Gastroesophageal sphincter (tissue), 3 donors: ENCODE results near the gene TTC6.

ENCODE experiments used
- CTCF ChIP-seq, 4 experiments: fragments of 200-600 bp in 2 of 4; fragments of 450-650 bp in 2 of 4; sonication (generic) in 1 of 4; IDR thresholded peaks; one replicate each; pipeline ENCODE4 v1.5.1; 2017 to 2019; ENCODE audit warnings: antibody characterized with exemption in 4 of 4, mild to moderate bottlenecking in 2 of 4, moderate library complexity in 2 of 4
- EP300 ChIP-seq: sonication (generic); formaldehyde crosslinking; IDR thresholded peaks from one replicate; pipeline ENCODE4 v1.6.1; 2017; ENCODE audit warnings: antibody characterized with exemption, mild to moderate bottlenecking
- POLR2A ChIP-seq, 2 donors: fragments of 450-650 bp; IDR thresholded peaks; one replicate each; pipeline ENCODE4 v1.6.1; 2017; ENCODE audit warnings: antibody characterized with exemption in 2 of 2, mild to moderate bottlenecking in 2 of 2, moderate library complexity in 1 of 2
- POLR2AphosphoS5 ChIP-seq: sonication (generic); formaldehyde crosslinking; IDR thresholded peaks from one replicate; pipeline ENCODE4 v1.6.1; 2017; ENCODE audit warnings: antibody characterized with exemption

GRCh38 chr14:37571391-37571790, 24.0 kb upstream of the TTC6 start:
- no peak for TF ChIP-seq POLR2A (IDR thresholded peaks at IDR 0.05)
- no peak for TF ChIP-seq CTCF (IDR thresholded peaks at IDR 0.05)
- TF ChIP-seq POLR2AphosphoS5: no peak
- no peak for TF ChIP-seq EP300
